Erythroblast (primary cell): ENCODE results near the gene POGK.

Experiments used
- GATA1 ChIP-seq: IDR thresholded peaks from 2 replicates; pipeline ENCODE4 v1.6.1; 2011; ENCODE audit warnings: low read depth, mild to moderate bottlenecking, control low read depth, low read length, moderate library complexity
- POLR2A ChIP-seq: IDR thresholded peaks from 2 replicates; pipeline ENCODE4 v1.6.1; 2011; ENCODE audit warnings: mild to moderate bottlenecking, low read length

GRCh38 chr1:166843769-166844596, 4.7 kb downstream of the POGK start:
- TF ChIP-seq POLR2A (no peak), GATA1 (no peak)
